GM19328 (cell line): ENCODE measurements around the gene SCYGR5.
"Not testable (repeated sequence)": the region's sequence is repeated elsewhere in the genome, so short reads cannot be mapped to it uniquely, and the experiment has no call there.

Experiments used
- ATAC-seq: cut with Tn5 transposase; IDR thresholded peaks from one replicate; pipeline ENCODE4 v1.9.1; 2021; ENCODE audit warnings: mild to moderate bottlenecking, moderate library complexity; ENCODE audit not compliant: unreplicated experiment

Gene SCYGR5, protein sequence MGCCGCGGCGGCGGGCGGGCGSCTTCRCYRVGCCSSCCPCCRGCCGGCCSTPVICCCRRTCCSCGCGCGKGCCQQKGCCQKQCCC

DNA sequence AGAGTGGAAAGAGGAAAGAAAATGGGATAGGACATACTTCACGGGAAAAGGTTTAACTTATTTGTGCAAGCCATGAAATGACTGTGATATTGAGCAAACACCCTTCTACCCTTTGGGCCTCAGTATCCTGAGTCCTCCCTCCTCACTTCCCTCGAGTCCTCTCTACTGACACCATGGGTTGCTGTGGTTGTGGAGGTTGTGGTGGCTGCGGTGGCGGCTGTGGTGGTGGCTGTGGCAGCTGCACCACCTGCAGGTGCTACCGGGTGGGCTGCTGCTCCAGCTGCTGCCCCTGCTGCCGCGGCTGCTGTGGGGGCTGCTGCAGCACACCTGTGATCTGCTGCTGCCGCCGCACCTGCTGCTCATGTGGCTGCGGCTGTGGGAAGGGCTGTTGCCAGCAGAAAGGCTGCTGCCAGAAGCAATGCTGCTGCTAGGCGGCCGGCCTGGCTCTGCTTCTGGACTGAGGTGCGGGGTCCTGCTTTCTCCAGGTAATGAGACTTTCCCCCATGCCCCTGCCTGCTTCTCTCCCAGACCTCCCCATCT lies at the start of gene SCYGR5:
TSS of gene SCYGR5 (plus strand) at position 174 of the 540 bp plus-strand sequence. CDS start at position 174, 0 bp downstream.
- ATAC-seq: not testable (repeated sequence)

DNA sequence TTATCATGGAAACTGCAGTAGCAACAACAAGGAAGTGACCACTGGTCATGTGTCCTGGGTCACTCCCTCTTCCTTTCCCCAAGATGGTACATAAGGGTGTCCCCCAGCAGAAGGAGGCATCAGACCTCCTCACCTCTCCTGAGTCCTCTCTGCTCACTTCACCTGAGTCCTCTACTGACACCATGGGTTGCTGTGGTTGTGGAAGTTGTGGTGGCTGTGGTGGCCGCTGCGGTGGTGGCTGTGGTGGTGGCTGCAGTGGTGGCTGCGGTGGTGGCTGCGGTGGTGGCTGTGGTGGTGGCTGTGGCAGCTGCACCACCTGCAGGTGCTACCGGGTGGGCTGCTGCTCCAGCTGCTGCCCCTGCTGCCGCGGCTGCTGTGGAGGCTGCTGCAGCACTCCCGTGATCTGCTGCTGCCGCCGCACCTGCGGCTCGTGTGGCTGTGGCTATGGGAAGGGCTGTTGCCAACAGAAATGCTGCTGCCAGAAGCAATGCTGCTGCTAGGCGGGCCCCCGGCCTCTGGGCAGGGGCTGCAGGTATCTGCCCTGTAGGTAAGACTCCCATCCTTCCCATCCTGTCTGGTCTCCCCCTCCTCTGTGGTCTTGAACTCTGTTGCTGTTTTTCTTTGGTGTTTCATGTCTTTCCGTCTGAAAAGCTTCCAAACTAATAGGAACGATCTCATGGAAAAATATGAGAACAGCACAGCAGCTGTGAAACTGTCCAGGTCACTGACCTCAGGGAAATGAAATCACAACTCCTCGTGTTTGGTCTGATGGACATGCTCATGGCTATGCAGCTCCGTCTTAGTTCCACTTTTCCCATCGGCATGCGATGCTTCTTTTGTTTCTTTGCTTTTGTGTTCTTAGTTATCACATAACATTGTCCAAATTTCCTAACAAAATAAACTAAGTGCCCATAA lies 49.0 kb upstream of the SCYGR5 start, which contains the start of gene SCYGR4:
TSS of gene SCYGR4 (plus strand) at position 183 of the 915 bp plus-strand sequence. CDS start at position 183, 0 bp downstream.
- no peak for ATAC-seq

DNA sequence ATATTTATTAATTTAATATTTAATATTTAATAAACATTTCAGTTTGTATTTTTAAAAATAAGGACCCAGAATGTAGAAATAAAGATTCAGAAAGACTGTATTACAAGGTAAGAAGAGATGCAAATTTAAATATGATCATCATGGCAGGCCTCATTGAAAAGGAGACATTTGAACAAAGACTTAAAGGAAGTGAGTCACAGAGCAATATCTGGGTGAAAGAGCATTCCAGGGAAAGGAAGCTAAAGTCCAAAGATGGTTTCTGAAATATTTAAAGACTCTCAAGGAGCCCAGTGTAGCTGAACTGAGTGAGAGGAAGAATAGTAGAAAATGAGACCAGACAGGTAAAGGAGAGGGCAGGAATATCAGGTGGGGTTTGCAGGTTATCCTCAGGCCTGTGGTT lies 43.4 kb upstream of the SCYGR5 start:
- no peak for ATAC-seq

DNA sequence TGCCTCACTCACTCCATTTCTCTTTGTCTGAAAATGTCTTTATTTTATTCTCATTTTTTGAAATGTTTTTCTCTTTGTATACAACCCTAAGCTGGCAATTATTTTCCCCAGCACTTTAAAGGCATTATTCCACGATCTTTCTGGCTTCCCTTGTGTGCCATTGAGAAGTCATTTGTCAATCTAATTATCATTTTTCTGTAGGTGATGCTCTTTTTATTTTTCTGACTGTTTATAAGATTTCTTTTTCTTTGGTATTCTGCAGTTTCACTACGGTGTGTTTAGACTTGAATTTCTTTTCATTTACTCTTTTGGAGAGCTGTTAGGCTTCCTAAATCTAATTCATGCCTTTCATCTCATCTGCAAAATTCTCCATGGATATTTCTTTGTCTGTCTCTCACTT lies 41.2 kb upstream of the SCYGR5 start:
- ATAC-seq: no peak

DNA sequence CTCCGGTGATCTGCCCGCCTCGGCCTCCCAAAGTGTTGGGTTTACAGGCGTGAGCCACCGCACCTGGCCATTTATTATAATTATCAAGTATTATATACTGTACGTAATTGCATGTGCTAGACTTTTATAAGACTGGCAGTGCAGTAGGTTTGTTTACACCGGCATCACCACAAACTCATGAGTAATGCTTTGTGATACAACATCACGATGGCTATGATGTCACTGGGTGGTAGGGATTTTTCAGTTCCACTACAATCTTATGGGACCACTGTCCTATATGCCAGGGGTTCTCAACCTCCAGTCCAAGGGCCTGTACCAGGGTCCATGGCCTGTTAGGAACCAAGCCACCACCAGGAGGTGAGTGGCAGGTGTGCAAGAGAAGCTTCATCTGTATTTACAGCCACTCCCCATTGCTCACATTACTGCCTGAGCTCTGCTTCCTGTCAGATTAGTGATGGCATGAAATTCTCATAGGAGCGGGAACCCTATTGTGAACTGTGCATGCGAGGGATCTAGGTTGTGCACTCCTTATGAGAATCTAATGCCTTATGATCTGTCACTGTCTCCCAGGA lies 39.9 kb upstream of the SCYGR5 start:
- ATAC-seq: no peak

DNA sequence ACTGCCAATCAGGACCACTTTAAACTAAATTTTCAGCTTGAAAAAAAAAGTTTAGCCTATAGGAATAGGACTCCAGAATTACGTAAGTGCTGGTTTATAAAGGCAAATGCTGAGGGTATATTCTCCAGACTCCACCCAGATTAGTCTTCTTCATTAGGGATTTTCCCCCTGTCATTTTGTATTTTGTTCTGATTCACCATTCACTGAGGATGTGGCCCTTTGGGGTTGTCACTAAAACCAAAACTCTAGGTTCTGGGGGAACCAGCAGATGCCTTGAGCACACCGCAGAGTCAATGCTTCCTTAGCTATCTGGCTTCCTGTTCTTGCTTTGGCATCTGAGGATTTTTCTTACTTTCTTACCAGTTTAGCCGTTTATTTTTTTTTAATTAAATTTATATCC lies 38.8 kb upstream of the SCYGR5 start:
- ATAC-seq: peak; percentile 73

DNA sequence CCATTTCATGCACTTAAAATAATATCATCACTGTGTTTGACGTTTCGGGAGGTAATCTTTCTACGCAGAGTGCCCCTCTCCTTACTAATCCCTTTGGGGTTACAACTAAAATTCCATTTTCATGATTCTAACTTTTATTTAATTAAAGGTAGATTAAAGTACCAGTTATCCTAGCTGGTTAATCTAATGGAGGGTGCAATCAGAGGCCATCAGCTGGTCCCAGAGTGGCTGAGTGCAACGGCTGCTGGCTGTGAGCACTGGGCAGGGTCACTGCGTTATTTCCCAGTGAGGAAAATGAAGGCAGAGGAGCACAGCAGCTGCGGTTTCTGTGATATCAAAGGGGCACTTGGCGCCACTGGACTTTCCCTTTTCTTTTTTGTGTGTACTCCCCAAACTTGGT lies 37.2 kb upstream of the SCYGR5 start:
- ATAC-seq: no peak

DNA sequence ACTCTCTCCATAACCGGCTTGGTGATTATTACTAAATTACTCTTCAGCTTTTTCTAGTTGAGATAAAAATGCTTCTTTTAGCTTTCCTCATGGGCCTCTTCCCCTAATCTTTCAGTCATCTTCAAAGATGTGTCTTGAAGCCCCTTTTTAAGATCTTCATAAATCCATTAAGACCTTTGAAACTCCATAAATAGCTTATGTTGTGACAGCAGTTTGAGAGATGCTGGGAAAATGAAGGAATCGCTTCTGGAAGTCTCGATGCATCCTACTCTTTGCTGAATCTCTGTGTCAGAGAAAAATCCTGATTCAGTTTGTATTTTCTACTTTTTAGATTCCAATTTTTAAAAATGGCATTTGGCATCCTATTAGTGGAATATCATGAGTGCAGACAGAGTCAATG lies 36.3 kb upstream of the SCYGR5 start:
- ATAC-seq: no peak

DNA sequence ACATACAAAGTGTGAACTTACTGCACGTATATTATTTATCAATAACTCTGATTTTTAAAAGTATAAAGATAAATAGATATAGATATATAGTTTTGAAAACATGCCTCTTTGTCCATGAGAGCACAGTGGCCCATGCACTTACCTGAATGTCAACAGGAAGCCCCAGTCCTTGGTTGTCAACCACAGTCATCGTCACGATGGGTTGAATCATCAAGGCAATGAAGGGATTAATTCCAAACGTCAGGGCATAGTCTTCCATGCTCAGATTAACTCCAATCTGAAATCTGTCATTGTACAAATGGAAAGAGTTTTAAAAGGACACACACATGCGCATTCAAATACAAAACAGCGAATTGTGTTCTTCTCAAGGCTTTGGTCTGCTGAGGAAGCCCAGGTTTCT lies 33.8 kb upstream of the SCYGR5 start:
- no peak for ATAC-seq

DNA sequence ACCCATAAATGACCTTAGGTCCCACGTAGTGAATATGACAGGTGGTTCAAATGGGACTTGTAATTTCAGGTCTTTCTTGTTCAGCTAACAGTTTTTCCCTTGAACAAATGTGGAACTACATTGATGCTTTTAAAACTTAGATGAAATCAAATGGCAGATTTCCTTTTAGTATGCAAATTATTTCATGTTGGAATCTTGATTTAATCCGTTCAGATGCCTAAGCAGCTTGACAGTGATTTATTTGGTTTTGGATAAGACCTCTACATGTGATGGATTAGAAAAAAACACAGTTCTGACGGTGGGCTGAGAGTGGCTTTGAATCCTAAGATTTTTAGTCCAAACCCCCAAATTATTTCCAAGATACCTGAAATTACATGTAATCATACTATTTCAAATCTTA lies 32.4 kb upstream of the SCYGR5 start:
- ATAC-seq: no peak

DNA sequence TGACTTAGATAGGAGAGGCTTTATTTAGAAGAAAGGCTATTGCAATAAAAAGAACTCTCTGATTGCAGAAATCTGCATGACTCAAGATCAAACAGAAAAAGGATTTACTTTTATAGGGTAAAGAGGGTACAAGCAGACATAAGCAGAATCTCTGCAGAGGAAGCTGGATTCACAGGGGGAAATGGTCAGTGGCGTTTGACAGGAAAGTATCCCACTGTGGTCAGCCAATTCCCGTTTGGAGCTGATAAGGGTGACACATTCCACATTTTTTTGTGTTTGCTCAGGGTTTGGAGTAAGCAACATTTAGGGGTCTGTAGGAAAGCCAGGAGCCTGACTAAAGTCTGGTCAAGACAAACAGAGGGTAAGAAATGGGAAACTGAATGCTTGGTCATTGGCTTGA lies 23.9 kb upstream of the SCYGR5 start:
- ATAC-seq: no peak

DNA sequence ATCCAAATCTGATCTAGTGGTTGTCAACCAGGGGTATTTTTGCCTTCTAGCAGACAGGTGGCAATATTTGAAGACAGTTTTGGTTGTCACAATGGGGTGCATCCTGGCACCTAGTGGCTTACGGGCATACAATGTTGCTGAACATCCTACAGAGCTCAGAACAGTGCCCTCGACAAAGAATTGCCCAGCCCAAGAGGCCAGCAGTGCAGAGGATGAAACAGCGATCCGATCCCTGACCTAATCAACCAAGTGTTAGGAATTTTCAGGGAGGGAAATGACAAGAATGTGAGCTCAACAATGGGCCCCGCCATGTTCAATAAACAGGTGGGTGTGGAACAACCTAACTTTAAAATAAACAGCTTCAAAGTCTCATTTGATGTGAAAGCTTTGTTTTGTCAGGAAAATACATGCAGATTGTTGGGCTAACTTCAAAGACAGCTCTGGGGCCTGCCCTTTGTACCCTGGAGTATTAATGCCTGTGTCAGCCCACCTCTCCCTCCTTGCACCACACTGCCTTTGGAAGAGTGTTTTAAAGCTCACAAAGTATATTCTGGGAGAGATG lies 22.5 kb upstream of the SCYGR5 start:
- ATAC-seq: no peak

DNA sequence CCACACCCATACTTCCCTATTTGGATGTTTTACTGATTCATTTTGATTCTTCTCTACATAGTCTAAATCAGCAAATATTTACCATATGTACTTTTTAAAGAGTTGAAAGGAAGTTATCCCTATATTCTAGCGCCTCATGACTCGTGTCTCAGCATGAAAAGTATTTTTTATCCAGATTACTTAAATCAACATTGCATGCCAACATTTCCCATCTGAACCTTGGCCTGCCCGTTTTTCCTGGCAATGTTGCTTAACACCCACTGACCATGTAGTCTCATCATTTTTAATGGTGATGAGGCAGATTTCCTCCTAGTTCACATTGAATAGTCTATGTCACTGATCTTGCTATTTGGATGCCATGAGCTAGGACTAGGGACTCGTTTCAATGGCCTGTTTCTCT lies 13.2 kb upstream of the SCYGR5 start:
- no peak for ATAC-seq

DNA sequence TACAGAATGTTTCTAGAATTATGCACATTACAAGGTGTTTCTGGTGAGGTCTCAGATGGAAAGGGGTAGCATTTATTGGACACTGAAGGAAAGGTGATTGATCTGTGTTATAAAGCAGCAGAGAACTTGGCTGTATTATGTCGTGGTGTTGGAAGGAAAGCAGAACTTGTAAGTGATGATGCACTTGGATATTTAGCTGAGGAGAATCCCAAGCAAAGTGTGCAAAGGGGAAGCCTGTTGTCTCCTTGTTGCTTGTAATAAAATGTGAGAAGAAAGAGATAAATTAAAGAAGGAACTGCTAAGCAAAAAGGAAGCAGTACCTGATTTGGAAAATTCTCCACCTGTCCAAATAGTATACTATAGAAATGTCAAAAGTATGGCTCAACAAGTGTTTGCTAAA lies 12.2 kb upstream of the SCYGR5 start:
- ATAC-seq: no peak

DNA sequence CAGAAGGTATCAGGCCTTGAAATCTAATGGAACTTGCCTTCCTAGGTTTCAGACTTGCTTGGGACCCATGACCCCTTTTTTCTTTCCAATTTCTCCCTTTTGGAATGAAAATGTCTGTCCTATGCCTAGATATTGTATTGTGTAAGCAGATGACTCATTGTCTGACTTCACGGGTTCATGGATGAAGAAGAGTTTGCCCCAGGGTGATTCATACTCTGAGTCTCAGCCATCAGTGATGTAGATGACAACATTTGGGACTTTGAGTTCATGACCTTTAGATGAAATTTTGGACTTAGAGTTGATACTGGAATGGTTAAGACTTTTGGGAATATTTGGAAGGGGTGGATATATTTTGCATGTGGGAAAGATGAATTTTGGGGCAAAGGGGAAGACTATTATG lies 11.2 kb upstream of the SCYGR5 start:
- ATAC-seq: no peak

DNA sequence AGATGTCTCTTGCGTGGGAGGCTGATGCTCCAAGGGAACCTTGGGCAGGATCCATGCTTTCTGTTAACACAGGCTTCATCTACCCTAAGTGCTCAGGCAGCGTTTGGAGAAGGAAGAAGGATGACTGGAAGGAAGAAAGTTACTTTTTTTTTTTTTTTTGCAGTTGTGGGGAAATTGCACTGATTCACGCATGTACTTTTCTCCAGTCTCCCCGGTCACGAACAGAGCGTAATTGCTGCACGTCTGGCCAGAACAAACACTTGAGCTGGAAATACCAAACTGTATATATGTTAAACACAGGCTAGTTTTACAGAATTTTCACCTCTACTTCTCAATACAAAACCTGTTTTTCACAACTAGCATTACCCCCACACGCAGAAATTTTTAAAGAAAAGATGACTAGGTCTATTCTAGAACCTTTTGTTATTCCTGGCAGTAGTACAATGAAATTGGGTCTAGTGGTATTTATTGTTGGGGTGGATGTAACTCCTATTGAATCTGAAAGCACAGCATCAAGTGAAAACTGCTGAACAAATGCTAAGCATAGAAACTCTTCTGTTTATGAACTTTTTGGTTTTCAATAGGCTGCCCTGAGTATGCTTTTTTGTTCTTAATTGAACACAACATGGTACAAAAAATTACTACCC lies 9.3 kb upstream of the SCYGR5 start:
- ATAC-seq: no peak

DNA sequence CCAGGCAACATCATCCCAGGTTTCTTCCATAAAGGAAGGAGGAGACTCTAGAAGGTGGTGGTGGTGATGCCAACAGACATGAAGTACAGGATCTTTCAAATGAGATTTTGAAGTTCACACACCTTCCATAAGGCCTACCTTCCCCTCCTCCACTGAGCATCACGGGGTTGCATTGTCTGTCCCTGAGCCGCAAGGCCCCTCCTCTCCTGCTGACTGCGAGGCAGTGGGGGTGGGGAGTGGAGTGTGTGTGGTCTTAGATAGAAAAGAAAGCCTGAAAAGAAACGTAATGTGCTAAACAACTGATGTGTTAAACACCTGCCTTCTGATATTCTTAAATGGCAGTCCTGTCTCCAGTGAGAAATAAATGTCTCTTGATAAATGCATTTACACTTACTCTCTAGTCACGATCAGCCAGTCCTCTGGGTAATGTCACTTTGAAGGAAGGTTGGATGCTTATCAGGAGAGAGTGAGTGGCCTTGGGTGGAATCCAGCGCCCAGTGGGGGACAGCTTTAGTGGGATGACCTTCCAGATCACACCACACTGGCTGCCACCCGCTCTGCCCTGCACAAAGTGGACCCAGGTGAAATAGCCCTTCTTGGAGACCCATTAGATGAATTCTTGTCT lies 5.5 kb upstream of the SCYGR5 start:
- ATAC-seq: no peak

DNA sequence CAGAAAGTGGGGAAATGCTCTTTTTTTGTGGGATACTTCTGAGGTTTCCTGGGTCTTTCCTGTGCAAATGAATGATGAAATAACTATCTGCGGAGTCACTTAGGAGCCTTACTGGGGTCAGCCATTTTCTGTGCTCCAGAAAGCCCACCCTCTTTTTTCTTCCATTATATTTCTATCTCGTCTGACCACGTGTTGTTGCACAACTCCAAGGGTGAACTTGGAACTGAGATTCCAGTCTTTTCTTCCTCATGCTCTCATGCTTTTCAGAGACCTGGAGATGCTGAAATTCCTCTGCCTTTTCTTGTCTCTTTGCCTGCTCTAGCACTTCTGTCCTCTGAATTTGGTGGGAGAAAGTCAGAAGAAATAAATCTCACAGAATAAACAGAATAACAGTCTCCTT lies 4.8 kb upstream of the SCYGR5 start:
- ATAC-seq: no peak

DNA sequence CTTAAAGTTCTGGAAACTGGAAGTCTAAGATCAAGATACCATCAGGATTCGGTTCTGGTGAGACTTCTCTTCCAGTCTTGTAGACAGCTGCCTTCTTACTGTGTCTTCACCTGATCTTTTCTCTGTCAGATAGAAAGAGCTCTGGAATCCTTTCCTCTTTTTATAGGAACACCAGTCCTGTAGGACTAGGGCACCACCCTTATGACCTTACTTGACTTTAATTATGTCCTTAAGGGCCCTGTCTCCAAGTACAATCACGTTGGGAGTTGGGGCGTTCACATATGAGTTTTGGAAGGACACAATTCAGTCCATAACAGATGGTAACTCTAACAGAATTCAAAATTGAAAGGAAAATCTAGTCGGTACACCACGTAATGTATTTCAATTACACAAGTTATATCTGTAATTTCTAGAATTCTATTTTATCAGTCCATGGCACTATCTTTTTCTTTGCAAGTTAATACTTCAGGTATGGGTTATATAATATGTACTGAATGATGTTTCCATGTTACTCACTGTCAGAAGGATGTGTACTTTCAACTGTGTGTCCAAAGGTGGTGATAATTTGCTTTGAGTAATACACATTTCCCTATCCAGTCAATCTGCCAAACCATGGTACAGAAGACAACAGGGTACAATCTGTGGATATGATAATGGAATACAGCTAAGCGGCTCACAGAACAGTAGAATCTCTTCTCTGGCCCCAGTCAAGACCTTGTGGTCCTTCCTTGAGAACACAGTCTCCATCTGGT lies 1.2 kb upstream of the SCYGR5 start:
- no peak for ATAC-seq
